Osteoblast (primary cell): ENCODE measurements around the gene BCL11A. TPM values are rescaled to one million over a fixed set of nuclear protein-coding genes. Genes with fewer than 3 reads are reported as not detected.

Source experiments
- DNase-seq: peaks from one replicate; pipeline ENCODE4 v3.0.0; 2011; ENCODE audit warnings: low spot score, mixed read lengths; ENCODE audit not compliant: insufficient read length; ENCODE audit errors: missing footprints
- H2AFZ ChIP-seq: 2 replicates; pipeline ENCODE4 v1.6.0; 2011; ENCODE audit warnings: mild to moderate bottlenecking, low read length
- H3K27ac ChIP-seq: 2 replicates; pipeline ENCODE4 v1.5.1; 2011; ENCODE audit warnings: mild to moderate bottlenecking, low read depth, low read length, moderate library complexity
- H3K27me3 ChIP-seq: 2 replicates; pipeline ENCODE4 v1.6.0; 2012; ENCODE audit warnings: mild to moderate bottlenecking, control low read depth, inconsistent platforms, low read length, moderate library complexity; ENCODE audit not compliant: insufficient read depth
- H3K36me3 ChIP-seq: 2 replicates; pipeline ENCODE4 v1.5.1; 2011; ENCODE audit warnings: mild to moderate bottlenecking, low read length, control low read depth, moderate library complexity; ENCODE audit not compliant: insufficient read depth
- H3K4me1 ChIP-seq: 2 replicates; pipeline ENCODE4 v1.5.1; 2011; ENCODE audit warnings: mild to moderate bottlenecking, low read length, control low read depth, moderate library complexity; ENCODE audit not compliant: insufficient read depth
- H3K4me2 ChIP-seq: 2 replicates; pipeline ENCODE4 v1.6.0; 2011; ENCODE audit warnings: mild to moderate bottlenecking, low read length; ENCODE audit not compliant: insufficient read depth
- H3K4me3 ChIP-seq: fragments of 200-600 bp; sonication (generic); 3 replicates; pipeline ENCODE4 v1.5.1; 2012; ENCODE audit warnings: mild to moderate bottlenecking, low read length, inconsistent platforms; ENCODE audit not compliant: insufficient read depth
- H3K79me2 ChIP-seq: 2 replicates; pipeline ENCODE4 v1.6.0; 2012; ENCODE audit warnings: mild to moderate bottlenecking, low read length, control low read depth, inconsistent platforms; ENCODE audit not compliant: insufficient read depth
- H3K9me3 ChIP-seq: 2 replicates; pipeline ENCODE4 v1.5.1; 2011; ENCODE audit warnings: low read depth, low read length, control low read depth
- H4K20me1 ChIP-seq: 2 replicates; pipeline ENCODE4 v1.6.0; 2012; ENCODE audit warnings: mild to moderate bottlenecking, low read length, control low read depth; ENCODE audit not compliant: insufficient read depth
- CTCF ChIP-seq: IDR thresholded peaks from 2 replicates; pipeline ENCODE4 v1.5.1; 2011; ENCODE audit warnings: mild to moderate bottlenecking, low read depth, low read length, moderate library complexity; ENCODE audit errors: extremely low read depth
- total RNA-seq: library from RNA; depleted of rRNA; stranded (reverse); fragments of >200 nt; gene quantifications from 2 replicates; pipeline ENCODE4 v1.2.3, GENCODE V29; 2012

The BCL11A gene
- total RNA-seq, 1 donor = 1.4 TPM

DNA sequence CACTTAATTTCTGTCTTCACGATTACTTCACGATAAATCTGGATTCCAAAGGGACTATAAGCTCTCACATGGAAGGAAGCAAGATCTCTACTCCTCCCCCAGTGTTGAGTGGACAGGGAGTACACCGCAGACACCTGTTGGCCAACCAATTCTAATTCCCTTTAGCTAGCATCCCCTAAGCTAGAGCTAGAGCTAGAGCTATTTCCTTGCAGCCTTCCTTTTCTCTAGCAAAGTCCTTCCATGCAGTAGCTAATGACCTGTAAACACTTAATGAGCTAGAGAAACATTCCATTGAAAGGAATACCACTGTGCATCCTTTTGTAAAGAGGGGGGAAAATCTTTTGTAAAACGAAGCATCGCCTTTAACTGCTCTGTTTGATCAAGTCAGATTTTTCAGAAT lies 56.5 kb downstream of the BCL11A start:
- H3K27me3 ChIP-seq = no peaks in the 10 kb centered on the region
- H2AFZ ChIP-seq = no peak overlapping the region
- H3K36me3 ChIP-seq = no peaks in the 10 kb centered on the region
- H3K27ac ChIP-seq = no peak overlapping the region
- no peak overlapping the region for H3K4me3 ChIP-seq
- H4K20me1 ChIP-seq = no peaks in the 10 kb centered on the region
- no peak overlapping the region for H3K4me2 ChIP-seq
- H3K79me2 ChIP-seq = no peaks in the 10 kb centered on the region
- no peak for DNase-seq
- H3K4me1 ChIP-seq = no peaks in the 10 kb centered on the region
- TF ChIP-seq CTCF = no peak
- H3K9me3 ChIP-seq = no peaks in the 10 kb centered on the region

- no peak for TF ChIP-seq CTCF
- Histone ChIP-seq H3K4me1 (no peaks in the 10 kb centered on the region), H3K36me3 (no peaks in the 10 kb centered on the region), H2AFZ (no peak overlapping the region), H3K27ac (no peak overlapping the region), H3K79me2 (no peaks in the 10 kb centered on the region), H3K9me3 (no peaks in the 10 kb centered on the region), H3K4me2 (no peak overlapping the region), H3K27me3 (no peaks in the 10 kb centered on the region), H4K20me1 (no peaks in the 10 kb centered on the region), H3K4me3 (no peak overlapping the region)
- no peak for DNase-seq
Measured at GRCh38 chr2:60496475-60496874, 57.0 kb downstream of the BCL11A start.

- no peak for DNase-seq
- Histone ChIP-seq H3K36me3 (no peaks in the 10 kb centered on the region), H3K4me3 (no peak overlapping the region), H3K4me1 (no peaks in the 10 kb centered on the region), H2AFZ (no peak overlapping the region), H3K27ac (no peak overlapping the region), H3K9me3 (no peaks in the 10 kb centered on the region), H4K20me1 (no peaks in the 10 kb centered on the region), H3K27me3 (no peaks in the 10 kb centered on the region), H3K79me2 (no peaks in the 10 kb centered on the region), H3K4me2 (no peak overlapping the region)
- TF ChIP-seq CTCF = no peak
Measured at GRCh38 chr2:60495041-60495625, 58.3 kb downstream of the BCL11A start.

- Histone ChIP-seq H3K27ac (no peak overlapping the region), H4K20me1 (no peaks in the 10 kb centered on the region), H2AFZ (no peak overlapping the region), H3K27me3 (no peaks in the 10 kb centered on the region), H3K4me1 (no peaks in the 10 kb centered on the region), H3K79me2 (no peaks in the 10 kb centered on the region), H3K9me3 (no peaks in the 10 kb centered on the region), H3K36me3 (no peaks in the 10 kb centered on the region), H3K4me3 (no peak overlapping the region), H3K4me2 (no peak overlapping the region)
- DNase-seq = no peak
- no peak for TF ChIP-seq CTCF
Measured at GRCh38 chr2:60493804-60494387, 59.6 kb downstream of the BCL11A start.
